Body of pancreas (tissue), 4 donors: ENCODE data around the gene MUC5B.

Source experiments
- POLR2A ChIP-seq, 3 donors: fragments of 450-650 bp; IDR thresholded peaks; one replicate each; pipeline ENCODE4 v1.6.1; 2016; ENCODE audit warnings: antibody characterized with exemption in 3 of 3, mild to moderate bottlenecking in 2 of 3
- TF ChIP-seq, protein P1 (sequence below), 7 experiments: fragments of 450-650 bp in 4 of 7; fragments of 200-600 bp in 3 of 7; sonication (generic) in 3 of 7; IDR thresholded peaks; one replicate each; pipeline ENCODE4 v1.5.1; 2016 to 2019; ENCODE audit warnings: antibody characterized with exemption in 7 of 7

GRCh38 chr11:1206391-1207271 lies 16.2 kb upstream of the MUC5B start:
- TF ChIP-seq, protein P1, sequence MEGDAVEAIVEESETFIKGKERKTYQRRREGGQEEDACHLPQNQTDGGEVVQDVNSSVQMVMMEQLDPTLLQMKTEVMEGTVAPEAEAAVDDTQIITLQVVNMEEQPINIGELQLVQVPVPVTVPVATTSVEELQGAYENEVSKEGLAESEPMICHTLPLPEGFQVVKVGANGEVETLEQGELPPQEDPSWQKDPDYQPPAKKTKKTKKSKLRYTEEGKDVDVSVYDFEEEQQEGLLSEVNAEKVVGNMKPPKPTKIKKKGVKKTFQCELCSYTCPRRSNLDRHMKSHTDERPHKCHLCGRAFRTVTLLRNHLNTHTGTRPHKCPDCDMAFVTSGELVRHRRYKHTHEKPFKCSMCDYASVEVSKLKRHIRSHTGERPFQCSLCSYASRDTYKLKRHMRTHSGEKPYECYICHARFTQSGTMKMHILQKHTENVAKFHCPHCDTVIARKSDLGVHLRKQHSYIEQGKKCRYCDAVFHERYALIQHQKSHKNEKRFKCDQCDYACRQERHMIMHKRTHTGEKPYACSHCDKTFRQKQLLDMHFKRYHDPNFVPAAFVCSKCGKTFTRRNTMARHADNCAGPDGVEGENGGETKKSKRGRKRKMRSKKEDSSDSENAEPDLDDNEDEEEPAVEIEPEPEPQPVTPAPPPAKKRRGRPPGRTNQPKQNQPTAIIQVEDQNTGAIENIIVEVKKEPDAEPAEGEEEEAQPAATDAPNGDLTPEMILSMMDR (IDR thresholded peaks at IDR 0.05) = no peak
- no peak for TF ChIP-seq POLR2A (IDR thresholded peaks at IDR 0.05)
